Stimulated activated CD4-positive, alpha-beta T cell treated with anti-CD3 and anti-CD28 coated beads, Interleukin-12 subunit alpha, Interleukin-12 subunit beta, amount 100 ng/mL, for 48 hours (primary cell): ENCODE results near the gene CTAG1A.
"Not testable (repeated sequence)": the region's sequence is repeated elsewhere in the genome, so short reads cannot be mapped to it uniquely, and the experiment has no call there.

Experiments
- DNase-seq, 3 donors: peaks; one replicate each; pipeline ENCODE4 v3.0.0-alpha.2; 2020; ENCODE audit warnings: low read depth in 2 of 3, low spot score in 1 of 3

Gene CTAG1A

DNA sequence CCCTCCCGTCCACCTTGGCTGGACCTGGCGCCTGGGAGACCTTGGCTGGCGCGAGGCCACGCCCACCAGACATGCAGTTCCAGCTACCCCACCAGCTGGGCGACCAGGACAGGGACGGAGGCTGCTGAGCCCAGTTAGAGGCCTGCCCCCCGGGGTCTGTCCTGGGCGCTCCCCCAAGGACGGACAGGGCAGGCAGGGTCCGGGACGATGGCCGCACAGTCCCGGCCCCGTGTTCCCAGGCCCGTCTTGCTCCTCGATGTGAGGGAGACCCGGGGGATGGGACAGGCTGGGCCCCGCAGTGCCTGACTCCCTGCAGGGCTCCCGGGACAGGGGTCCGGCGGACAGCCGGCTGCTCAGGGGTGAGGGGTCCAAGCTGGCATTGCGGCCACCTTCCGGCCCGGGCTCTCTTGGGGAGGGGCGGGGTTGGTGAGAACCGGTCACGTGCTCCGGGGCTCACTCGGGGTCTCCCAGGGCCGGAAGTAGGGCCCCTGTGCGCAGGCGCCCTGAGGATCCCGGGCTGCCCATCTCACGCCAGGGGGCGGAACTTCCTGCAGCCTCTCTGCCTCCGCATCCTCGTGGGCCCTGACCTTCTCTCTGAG is at the start of gene CTAG1A:
TSS of gene CTAG1A (plus strand) at position 549 of the 599 bp plus-strand sequence. CDS start 74 bp downstream, outside the sequence.
- not testable (repeated sequence) for DNase-seq

DNA sequence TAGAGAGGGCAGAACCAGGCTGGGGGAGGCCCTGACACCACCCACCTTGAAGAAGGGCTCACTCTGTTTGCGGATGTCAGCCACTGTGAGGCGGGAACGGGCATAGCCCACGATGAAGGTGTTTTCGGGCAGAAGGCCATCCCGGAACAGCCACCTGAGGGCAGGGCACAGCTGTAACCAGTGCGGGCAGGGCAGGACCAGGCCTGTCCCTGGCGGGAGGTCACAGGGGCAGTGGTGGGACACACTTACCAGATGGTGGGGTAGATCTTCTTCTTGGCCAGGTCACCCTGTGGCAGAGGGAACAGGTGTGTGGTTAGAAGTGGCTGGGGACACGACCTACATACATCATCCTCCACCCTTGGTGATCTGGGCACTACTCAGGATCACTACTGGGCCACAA is 49.0 kb upstream of the CTAG1A start:
- no peak for DNase-seq

DNA sequence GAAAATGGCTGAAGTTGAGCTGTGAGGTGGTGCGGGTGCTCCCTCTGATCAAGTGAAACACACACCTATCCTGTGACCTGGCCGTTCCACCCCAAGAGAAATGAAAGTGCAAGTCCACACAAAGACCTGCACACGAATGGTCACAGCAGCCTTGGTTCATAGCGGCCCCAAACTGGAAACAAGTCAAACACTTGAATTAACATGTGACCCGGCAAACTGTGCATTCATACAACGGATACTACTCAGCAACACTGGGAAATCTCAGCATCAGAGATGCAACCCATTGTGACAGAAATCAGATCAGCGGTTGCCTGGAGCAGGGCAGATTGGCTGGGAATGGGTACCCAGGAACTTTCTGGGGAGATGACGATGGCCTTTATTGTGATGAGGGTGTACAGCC is 45.9 kb upstream of the CTAG1A start:
- DNase-seq, result no peak

DNA sequence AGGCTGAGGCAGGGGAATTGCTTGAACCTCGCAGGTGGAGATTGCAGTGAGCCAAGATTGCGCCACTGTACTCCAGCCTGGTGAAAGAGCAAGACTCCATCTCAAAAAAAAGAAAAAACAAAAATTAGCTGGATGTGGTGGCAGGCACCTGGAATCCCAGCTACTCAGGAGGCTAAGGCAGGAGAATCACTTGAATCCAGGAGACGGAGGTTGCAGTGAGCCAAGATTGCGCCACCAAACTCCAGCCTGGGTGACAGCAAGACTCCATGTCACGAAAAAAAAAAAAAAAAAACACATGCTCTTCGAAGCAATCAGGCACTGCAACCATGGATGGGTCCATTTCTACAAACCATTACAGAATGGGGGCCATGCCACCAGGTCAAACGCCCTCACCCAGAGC is 44.6 kb upstream of the CTAG1A start:
- not testable (repeated sequence) for DNase-seq

DNA sequence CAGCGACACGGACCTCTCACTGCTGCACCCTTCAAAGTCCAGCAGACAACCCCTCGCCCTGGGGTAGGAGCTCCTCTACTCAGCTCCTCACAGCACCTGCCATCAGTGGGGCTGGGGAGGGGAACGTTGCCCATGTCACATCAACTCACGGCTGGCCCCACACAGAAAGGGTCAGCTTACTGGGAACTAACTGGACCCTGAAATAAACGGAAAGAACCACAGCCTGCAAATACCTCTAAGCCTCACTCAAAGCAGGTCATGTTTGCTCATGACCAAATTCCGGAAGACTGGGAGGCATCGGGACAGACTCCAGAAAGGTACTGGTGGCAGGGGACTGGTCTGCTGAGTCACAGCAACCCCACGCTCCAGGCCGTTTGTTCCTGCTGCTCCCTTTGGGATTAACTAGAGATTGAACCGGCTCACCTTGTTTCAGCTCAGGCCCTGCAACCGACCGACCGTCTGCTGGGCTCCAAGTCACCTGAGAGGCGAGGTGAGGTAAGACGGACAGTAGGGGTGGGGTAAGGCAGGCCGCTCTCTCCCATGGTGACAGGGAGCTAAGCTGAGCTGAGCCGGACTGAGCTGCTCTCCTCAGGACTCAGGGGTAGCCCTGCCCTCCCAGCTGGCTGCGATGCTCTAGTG is 43.9 kb upstream of the CTAG1A start:
- no peak for DNase-seq

DNA sequence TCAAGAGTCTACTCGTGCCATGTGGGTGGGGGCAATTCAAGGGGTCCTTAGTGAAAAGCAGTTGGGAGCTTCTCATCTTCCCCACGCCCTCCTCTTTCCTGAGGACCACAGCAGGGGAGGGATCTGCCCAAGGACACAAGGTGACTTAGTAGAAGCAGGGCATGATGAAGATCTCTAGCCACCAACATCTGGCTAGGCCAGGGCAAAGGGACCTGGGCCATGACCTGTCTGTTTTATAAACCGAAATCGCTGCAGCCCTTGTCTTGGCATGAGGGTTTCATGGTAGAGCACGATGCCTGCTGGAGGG is 43.4 kb upstream of the CTAG1A start:
- no peak for DNase-seq

DNA sequence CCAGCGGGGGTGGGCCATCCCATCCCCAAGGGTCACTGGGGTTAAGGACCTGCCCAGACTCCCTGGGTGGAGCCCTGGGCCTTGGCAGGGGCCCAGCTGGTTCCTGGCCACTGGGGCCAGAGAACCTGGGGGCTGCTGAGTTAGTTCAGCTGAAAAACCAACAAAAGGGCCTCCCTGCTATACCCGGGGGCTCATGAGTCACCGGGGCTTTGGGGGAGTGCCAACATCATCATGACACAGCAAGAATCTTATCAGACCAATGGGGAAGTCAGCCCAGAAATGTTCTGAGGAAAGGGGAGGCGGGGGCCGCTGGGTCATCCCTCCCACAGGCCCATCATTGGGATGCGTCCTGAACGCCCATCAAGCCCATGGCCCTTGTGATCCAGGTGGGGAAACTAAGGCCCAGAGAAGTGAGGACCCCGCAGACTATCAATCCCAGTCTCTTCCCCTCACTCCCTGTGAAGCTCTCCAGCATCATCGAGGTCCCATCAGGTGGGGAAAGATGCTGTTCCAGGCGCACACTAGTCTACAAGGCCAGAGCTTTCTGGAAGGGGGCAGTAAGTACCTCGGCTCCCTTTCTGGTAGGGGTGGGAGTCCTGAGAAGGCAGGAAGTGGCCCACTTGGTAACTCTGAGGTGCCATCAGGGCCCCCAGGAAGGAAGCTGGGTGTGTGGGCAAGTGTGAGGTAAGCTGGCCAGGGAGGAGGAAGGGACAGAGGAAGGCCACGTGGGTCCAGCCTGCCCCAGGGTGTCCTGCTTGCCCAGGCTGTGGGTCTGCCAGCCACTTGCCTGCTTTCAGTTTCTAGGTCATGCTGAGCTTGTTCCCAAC is 42.8 kb upstream of the CTAG1A start:
- DNase-seq, result no peak

DNA sequence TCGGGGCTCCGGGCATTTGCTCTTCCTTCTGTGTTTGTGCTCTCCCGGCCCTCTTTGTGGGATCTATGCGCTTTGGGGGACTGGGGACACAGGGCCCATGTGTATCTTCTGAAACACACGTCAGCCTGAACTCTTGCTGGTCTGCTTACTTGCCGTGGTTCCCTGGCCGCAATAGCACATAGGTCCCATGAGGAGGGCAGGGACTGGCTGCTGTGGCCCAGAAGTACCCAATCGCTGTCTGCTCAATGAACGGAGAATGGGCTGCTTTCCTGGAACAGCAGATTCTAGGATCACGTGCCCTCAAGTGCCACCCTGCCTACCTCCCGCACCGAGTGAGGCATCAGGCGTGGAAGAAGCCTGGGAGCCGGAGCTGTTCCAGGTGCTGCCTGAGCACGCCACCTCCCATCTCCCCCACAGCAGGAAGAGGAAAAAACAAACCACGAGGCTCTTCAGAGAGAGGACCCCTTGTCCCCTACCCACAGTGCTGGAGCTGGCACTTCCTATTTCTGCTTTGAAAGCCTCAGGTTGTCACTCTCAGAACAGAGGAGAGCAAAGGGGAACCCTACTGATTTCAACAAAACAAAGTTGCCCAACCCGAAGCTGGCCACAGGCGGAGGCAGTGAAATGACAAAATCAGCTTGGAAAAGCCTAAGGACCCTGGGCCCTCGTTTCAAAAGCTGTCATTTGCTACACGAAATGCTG is 42.1 kb upstream of the CTAG1A start:
- DNase-seq, result no peak

DNA sequence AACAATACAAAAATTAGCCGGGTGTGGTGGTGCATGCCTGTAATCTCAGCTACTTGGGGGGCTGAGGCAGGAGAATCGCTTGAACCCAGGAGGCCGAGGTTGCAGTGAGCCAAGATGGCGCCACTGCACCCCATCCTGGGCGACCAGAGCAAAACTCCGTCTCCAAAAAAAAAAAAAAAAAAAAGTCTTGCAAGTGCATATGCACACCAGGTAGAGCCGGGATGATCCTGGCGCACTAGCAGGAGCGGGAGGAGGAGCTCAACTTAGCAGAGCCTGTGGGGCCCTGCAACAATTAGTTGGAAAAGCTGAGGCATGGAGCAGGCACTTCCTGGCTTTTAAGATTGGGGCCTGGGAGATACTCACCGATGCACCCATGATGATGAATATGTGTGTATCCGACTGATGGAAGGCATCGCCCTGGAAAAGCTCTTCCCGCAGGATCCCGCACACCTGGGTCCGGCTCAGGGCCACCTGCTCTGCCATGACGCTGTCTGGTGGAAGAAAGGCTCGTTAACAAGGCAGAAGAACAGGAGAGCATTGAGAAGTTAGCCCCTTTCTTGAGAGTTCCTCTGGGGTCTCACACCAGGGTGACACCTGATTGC is 39.2 kb upstream of the CTAG1A start:
- DNase-seq, result no peak

DNA sequence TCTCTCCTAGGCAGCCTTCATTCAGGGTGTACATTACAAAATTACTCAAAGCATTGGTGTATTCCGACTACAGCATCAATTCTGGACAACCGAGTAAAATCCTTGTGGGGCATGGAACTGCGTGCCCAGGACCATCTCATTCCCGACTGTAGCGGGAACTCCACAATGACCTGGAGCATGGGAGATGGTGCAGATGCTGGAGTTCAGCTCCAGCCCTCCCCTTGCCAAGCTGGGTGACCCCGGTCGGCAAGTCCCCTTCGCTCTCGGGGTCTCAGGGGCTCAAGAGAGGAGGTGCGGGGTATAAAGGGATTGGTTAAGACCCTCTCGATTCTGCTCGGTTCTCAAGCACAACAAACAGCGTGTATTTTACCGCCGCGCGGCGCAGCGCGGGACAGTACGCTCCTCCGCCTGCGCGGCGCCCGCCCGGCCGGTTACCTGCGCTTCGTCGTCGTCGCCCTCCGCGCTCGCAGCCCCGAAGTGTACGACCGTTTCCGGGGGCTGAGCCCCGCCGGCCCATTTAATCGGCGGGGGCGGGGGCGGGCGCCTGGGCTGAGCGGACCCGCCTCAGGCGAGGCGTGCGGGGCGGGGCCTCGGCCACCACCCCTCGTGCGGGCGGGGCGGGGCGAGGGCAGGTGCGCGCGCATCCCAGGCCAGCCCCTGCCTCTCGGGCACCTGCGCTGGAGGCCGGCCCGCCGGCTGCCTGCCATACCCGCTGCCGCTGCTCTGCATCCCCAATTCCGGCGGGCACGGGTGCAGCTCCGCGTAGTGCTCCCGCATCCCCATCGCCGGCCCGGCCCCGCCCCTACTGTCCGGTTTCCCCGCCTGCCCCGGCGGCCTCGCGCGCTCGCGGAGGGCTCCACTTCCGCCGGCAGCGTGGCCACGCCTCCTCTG is 38.3 kb upstream of the CTAG1A start, which contains the start of gene G6PD:
TSS of gene G6PD (minus strand) at position 493 of the 891 bp plus-strand sequence. CDS start 691 bp downstream, outside the sequence.
- peak; percentile 46 to 69 (median 48) for DNase-seq

DNA sequence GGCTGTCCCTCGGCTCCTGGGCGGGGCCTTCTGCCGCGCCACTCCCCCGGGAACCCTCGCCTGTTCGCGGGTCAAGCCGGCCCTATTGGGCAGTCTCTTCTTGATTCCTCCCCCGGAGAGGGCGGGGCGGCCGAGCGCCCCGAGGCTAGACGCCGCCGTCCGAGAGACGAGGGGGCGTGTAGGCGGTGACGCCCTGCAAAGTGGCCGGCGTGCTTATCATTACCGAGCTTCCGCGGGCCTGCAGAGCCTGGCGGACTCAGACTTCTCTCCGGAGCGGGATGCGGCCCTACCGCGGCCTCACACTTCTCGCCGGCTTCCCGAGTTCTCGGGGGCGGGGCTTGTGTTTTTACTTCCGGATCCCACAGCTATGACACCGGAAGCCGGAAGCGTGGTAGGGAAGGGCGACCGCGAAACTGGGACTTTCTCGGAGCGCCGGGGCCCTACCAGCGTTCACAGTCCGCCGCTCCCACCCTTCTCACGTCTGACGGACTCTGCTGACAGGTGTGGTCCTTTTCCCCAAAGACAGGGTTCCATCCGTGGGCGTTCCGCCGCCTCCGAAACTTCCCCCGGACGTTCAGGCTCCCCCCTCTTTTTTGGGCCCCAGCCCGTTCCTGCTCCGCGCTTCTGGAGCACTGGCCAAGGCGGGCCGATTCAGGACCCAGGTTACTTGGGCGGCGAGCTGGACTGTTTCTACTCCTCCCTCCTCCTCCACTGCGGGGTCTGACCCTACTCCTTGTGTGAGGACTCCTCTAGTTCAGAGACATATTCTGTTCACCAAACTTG is 37.5 kb upstream of the CTAG1A start, which contains the start of gene IKBKG:
TSS of gene IKBKG (plus strand) at position 376 of the 783 bp plus-strand sequence. CDS start 4,383 bp downstream, outside the sequence.
- peak; percentile 76 to 82 (median 79) for DNase-seq

DNA sequence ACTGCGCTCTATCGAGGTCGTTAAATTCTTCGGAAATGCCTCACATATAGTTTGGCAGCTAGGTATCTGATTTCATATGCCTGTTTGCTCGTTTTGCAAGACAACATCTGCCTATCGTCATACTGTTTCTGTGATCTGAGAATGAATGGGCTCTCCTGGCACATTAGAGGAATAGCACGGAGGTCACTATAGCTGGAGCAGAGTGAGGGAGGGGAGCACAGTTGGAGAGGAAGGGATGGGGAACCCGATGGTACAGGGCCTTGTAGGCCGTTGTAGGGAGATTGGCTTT is 37.0 kb upstream of the CTAG1A start:
- DNase-seq, result no peak

DNA sequence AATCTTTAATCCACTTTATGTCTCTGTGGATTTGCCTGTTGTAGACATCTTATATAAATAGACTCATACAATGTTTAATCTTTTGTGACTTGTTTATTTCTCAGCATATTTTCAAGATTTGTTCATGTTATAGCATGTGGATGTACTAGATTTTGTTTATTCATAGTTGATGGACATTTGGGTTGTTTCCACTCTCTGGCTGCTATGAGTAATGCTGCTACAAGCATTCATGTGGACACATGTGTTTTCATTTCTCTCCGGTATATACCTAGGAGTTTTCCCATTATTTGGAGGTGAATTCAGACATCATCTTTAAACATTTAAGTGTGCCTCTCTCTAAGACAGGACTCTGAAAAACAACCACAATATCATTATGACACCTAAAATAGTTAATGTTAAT is 35.2 kb upstream of the CTAG1A start:
- no peak for DNase-seq

DNA sequence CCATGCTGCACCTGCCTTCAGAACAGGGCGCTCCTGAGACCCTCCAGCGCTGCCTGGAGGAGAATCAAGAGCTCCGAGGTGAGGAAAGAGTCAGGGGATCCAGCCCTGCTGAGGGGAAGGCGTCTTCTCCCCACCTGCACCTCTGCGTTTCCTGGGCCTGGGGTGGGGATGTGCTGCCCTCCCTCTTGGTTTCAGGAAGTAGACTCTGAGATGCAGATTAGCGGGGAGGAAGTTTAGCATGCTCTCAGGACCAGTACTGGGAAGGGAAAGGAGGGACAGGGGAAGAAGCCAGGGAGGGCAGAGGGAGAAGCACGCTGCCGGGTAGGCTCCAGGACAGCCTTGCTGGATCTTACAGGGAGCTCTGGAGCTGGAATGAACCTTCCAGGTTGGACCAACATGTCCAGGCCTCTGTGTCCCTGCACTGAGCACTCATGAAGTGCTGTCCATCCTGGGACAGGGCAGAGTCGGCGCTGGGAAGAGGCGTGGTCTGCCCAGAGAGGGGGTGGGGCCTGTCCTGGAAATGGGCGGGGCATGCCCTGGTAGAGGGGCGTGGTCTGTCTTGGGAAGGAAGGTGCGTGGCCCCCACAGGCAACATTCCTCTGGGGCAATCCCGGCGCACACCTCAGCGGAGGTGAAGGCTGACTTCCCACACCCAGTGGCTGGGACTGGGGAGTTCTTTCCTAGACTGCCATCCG is 32.7 kb upstream of the CTAG1A start:
- DNase-seq, result not testable (repeated sequence)

DNA sequence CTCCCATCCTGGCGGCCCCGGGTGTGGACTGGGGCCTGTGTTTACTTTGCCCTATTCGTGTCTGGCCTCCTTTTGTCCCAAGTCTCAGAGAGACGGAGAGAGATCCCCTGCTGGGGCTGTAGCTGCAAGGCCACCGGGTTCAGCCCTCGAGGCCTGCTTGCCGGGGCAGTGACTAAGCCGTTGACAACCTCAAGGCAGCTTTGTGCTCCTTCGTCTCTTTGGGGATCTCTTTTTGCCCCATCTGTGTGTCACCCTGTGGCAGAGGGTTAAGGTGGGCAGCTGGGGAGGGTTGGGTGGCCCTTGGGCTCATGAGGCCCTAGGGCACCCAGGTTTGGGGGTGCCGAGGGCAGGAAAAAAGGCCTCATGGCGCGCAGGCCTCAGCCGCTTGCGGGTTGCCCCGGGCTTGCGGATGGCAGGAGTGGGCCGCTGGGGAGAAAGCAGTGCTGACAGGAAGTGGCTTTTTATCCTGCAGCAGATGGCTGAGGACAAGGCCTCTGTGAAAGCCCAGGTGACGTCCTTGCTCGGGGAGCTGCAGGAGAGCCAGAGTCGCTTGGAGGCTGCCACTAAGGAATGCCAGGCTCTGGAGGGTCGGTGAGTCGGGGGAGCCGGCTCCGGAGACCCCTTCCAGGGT is 26.8 kb upstream of the CTAG1A start:
- DNase-seq, result not testable (repeated sequence)

DNA sequence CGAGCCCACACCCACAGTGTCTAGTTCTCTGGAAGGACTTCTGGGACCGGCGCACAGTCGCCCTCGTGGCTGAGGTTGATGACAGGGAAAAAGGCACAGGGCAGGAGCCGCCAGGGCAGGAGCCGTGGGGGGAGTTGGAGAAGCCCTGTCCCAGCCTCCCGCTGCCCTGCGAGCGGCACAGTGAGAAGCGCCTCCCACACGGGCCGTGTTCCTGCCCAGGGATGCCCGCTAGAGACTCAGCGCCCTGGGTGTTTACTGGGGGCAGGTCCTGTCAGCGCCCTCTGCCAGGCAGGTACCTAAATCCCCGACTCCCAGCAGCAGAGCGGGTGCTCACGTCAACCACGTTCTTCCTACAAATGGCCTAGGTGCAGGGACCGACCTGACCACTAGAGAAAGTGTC is 26.0 kb upstream of the CTAG1A start:
- DNase-seq, result not testable (repeated sequence)

DNA sequence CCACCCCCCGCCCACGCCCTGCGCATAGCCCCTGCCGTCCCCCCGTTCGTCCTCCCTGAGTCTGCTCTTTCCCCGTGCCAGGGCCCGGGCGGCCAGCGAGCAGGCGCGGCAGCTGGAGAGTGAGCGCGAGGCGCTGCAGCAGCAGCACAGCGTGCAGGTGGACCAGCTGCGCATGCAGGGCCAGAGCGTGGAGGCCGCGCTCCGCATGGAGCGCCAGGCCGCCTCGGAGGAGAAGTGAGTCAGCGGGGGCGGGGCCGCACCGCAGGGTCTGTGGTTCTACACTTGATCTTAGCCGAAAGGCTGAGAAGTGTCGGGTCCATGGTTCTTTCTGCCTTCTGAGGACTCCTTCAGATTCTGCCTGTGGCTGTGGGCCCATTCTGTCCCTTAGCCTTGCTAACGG is 24.6 kb upstream of the CTAG1A start:
- not testable (repeated sequence) for DNase-seq

DNA sequence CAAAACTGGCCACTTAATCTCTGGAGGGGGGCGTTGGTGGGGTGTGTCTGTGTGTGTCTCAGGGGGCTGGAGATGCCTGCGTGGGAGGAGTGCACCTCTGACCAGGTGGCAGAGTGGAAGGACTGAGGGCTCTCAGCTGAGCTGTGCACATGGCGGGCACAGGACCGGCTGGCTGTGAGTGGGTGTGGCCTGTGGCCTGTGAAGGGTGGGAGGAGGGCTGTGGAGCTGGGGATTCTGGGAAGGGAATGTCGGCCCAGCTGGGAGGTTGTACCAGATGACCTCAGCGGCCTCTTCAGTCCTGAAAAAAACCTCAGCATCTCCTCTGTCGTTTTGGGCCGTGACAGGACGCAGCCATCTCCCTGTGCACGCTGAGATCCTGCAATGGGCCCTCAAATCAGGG is 22.6 kb upstream of the CTAG1A start:
- DNase-seq, result not testable (repeated sequence)
